Kidney tubule cell (primary cell): ENCODE measurements around the gene CKLF.
A peak's percentile ranks its signal among the peaks of the same experiment; 100 is the strongest.

Source experiments
- DNase-seq: peaks from one replicate; pipeline ENCODE4 v3.0.0-alpha.2; 2018; ENCODE audit warnings: low spot score

Gene CKLF

DNA sequence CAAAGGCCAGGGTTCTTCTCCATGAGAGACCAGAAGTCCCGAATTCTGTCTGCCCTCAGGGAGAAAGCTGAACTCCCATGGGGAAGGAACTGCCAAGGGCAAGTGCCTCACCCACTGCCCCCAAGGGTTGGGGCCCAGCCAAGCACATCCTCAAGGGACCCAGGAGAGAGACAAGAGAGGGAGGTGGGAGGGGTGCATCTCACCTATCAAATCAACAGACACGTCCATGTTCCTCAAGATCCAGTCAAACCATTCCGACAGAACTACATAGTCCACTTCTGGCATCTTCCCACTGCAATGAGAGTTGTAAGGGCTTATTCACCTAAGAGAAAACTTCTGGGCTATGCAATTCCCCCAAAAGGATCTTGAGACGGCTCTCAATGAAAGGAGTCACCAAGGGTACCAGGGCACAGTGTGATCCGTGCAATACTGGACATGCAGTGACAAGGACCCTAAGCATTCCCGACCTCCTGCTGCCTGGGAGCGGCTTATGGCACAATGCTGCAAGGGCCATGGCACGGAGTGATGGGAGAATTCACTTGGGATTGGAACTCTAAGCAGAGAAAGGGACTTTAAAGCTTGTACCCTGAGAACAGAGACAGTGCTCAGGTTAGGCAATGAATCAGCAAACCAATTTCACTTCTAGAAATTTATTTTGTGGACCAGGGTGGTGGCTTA is 34.7 kb upstream of the CKLF start:
- no peak for DNase-seq

DNA sequence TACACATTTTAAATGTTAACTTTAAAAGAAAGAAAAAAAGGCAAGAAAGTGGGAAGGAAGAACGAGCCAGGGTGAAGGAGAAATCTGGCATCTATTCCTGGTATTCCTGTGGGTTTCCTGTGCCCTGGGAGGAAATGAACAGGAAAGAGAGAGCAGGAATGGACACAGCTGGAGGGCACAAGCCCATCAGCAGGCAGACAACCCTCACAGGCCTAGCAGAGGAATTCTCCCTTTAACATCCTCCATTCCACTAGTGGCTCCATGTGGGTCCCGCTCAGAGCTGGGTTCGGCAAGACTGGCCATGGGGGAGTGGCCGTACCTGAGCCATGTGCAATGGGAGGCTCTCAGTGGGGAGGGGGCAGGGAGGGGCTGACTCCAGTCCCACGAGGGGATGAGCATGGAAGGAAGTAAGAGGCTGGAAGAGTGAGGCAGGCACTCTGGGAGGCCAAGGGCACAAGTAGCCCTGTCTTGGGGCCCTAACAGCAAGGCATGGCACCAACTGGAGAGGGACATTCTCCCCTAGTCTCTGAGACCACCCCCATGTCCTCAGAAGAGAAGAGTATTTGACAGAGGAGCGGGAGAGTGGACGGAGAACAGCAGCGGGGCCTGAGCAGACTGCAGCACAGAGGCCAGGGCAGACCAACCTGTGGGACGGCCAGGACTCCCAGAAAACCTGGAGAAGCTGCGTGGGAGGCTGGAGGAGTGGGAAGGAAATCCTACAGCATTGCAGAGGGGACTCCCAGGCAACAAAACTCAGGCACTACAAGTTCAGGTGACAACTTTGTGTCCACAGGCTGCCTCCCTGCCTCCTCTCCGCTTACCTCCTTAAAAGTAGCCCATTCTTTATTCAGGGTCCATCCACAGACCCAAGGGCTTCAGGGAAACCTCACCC is 32.6 kb upstream of the CKLF start:
- DNase-seq = no peak

DNA sequence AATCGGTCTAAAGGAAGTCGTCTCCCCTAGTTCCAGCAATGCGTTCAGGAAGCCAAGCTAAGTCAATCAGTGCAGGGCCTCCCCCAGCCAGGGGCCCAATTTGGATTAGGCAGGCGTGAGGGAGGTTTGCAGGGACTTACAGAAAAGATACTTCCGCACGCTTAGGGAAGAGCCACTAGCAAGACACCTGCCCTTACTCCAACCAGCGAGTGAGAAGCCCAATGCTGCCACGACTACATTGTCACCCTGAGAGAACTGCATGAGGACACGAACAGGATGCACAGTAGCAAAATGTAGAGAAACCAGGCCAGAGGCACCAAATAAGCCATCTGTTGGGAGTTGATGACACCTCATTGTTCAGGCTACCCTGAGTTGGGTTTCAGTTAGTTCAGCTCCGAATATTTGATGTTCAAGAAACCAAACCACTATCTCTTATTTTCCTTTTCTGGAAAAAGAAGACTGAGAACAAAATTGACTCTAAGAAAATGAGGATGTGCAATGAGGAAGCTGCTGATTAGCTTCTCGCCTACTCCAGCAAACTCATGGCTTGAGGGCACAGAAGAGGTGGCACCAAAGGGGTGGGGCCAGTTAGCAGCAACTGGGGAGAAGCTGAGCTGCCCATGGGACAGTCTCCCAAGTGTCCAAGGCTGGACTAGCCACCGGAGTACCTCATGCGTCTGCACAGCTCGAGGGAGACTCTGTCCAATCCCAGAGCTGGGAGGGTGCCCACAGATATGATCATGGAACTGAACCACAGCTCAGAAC is 31.8 kb upstream of the CKLF start:
- no peak for DNase-seq

DNA sequence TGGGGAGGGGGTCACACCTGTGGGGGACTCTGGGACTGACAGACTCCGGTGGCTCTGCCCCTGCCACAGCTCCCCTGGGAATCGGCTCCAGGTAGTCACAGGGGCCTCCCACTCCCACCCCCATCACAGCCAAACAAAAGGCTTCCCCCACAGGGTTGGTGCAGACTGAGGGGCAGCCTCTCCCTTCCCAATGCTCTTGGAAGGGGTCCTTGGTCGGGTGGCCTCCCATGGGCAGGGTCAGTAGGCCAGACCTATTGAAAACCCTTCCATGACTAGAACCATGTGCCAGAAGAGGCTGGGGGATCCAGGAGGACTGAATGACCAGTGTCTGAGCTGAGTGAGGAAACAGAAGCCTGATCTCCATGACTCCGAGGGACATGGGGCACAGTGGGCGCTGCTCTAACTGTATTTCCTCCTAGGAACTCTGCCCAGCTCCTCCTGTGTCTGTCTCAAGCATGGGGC is 31.1 kb upstream of the CKLF start:
- DNase-seq = no peak

DNA sequence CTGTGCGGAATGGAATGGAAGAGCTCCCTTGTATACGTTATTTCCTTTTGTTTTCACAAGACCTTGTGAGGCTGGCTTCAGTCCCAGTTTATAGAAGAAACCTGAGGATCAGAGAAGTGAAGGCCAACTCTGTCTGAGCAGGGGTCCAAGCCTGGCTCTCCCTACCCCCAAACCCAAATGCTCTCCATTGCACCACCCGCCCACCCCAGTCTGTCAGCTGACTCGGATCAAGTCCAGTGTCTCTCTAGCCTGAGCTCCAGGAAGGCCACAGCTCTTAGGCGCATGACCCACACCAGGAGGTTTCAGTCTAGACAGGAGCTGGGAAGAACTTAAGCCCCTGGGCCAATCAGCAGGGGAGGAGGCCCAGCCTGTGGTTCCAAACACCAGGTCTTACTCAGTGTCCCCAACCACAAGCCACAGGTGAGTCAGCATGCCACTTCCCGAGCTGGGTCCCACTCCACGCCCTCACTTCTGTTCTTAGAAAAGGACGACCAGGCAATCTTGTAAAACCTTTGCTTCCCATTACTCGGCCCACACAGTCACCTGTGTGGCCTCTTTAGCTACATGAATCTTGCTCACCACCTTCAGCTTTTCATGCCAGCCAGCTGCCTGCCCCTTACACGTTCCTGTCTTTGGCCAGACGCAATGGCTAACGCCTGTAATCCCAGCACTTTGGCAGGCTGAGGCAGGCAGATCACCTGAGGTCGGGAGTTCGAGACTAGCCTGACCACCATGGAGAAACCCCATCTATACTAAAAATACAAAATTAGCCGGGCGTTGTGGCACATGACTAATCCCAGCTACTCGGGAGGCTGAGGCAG is 30.2 kb upstream of the CKLF start:
- peak; percentile 100 for DNase-seq

DNA sequence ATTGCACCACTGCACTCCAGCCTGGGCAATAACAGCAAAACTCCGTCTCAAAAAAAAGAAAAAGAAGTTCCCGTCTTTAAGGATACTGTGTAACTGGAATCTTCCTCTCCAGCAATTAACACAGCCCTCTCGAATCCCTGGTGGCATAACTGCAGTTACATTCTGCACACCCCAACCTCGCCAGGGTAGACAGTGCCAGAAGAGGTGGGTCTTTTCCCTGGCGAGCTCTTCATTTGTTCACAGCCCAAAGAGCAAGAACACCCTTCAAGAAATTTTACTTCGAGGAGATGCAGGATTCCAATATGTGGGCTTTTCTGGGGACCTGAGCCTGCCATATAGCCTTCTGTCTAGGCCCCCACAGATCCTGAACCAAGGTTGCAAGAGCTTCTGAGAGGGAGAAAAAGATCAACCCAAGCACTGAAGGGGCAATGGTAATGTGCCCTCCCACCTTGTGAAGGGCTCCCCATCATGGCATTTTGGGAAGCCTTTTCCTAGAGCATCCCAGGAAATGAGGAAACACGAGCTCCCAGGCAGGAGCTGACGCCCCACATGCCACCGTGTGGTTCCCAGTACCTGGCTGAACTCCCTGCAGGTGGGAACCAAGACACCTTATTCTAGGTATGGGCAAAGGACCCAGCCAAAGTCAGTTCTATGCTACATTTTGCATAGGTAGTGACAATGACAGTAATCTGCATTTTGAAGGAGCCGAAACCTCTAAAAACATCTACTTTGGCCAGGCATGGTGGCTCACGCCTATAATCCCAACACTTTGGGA is 29.4 kb upstream of the CKLF start:
- no peak for DNase-seq

DNA sequence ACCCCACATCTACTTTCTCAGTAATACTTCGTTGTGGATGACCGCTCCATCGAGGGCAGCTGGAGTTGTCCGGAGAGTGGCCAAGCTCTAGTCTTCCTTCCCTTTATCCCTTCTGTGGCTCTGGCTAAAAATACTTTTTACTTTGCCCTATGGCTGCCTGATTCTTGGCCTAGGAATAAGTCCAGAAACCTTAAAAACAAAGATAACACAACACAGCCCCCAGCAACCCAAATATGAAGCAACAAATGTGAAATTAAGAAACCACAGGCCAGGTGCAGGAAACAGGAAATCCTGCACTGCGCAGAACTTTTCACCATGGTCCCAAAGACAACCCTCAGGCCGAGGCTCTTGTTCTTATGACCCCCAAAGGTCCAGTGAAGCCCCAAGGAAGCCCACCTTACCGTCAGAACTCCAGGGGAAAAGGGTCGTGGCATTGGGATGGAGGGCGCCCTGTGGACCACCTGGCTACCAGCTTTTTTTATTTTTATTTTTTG is 28.5 kb upstream of the CKLF start:
- DNase-seq = no peak

DNA sequence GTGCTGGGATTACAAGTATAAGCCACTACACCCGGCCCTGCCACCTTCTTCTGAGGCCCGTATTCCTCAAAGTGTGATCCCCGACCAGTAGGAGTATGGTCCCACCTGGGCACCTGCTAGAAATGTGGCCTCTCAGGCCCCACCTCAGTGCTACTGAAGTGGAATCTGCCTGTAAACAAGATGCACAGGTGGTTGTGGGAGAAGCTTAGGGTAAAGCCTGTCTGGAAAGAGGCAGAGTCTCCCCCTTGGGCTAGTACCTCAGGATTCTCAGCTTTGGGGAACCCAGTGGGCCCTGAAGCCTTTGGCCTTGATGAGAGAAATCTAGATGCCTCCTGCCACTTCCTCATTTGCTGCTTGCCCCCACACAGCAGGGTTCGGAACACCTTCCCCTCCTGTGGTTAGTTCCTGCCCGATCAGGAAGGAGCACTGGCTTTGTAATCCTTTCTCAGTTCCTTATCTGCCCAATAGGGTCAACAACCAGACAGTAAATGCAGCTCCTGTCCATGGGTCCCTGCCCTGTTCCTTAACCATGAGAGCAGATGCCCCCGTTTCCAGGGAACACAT is 27.7 kb upstream of the CKLF start:
- DNase-seq = no peak

DNA sequence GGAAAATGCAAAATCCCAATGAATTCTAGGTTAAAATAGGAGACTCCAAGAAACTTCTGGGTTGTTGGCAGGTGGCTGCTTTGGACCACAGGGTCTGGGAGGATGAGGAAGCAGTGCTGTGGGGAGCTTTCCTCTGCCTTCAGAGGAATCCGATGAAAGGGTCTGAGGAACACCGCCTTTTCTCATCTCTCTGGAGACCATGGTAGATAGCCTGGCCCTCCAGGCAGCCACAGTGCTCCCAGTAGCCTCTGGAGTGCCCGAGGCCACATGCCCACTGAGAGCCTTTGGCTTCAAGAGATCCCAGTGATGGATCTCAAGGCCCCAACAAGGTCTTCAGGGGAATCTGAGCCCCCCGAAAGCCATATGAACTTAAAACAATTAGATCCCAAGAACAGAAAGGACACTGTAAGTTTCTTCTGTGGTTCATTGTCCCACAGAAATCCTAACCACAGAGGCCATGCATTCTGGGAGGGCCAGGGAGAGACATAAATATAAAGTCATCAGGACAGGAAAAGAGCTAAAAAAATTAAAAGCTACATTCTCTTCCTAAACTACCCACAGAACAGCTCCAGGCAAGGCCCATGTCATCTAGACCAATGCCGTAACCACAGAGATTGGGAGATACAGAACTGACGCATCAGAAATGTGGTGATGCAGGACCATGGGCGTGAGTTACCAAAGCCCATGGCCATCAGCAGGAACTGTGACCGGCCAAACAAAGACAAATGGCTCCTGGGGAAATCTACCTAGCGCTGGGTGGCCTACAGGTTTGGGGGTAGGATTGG is 26.8 kb upstream of the CKLF start:
- DNase-seq = no peak

DNA sequence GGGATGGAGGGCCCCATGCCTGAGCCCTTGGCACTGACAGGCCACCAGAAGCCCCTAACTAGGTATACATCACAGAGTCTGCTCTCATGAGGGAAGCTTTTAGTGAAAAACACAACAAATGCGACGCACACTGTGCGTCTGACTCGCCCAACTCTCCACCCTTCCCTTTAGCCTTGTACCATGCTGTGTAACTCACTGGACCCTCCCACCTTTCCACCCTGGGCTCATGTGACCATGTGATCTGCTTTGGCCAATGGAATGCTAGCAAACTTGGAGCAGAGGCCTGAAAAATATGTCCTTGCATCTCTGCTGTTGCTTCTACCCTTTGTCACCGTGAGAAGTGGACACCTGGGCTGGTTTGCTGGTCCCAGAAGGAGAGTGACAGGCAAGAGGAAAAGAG is 24.1 kb upstream of the CKLF start:
- no peak for DNase-seq

DNA sequence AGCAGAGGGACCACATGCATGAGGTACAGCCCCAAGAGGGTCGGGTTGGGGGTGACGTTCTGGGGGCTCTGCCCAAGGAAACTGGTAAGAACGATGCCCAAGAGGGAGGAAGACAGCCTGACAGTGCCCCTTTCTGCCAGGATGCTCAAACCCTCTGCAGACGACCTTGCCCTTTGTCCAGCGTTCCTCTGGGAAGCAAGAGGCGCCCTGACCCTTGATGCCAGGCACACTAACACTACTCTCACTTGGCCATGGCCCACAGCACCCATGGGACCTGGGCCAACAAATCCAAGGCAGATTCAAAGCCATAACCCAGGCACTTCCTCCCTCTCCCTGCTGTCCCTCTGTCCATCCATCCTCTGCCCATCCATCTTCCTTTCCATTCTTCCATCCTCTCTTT is 22.9 kb upstream of the CKLF start:
- DNase-seq = no peak

DNA sequence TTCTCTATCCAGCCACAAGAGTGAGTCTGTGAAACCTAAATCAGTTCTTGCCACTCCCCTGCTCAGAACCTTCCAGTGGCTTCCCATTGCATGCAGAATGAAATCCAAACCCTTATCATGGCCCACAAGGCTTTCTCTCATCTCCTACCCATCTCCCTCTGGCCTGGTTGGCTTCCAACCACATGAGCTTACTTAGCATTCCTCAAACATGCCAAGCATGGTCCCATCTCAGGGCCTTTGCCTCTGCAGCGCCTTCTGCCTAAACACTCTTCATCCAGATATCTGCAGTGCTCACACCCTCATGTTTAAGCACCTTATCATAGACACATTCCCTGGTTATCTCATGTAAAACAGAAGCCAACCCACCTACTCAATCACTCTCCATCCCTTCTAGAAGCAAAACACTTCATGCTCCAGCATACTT is 18.0 kb upstream of the CKLF start:
- DNase-seq = no peak

DNA sequence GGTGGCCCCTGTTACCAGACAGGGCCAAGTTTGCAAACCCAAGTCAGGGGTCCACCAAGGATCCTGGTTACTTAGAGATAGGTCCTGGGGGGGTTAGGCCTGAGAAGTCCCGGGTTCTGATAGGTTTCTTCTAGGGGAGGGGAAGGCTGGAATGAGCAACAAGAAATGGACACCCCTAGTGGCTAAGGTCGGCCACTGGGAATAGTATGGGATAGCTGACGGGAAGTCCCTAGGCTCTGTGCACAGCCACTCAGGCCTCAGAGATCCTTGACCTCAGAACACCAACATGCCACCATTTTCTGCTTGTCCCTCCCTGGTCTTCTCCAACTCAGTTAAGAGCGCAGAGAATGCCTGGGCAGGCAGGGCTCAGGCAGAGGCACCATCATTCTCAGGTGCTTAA is 15.9 kb upstream of the CKLF start:
- DNase-seq = no peak

DNA sequence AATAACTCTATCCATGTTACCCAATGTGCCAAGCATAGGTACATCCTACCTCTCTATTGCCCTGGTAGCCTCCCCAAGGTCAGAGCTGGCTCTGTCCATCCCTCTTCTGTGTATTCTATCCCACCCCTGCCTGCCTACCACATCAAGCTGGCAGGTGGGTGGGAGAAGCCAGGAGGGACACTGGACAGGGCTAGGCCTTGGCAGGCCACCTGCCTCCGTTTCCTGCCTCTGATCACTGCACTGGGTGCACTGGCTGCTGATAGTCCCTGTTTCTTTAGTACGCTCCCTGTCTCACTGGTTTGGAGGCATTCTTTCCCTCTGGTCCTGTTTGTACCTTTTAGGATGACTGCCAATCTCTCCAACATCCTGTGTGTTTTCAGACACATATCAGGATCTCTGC is 15.1 kb upstream of the CKLF start:
- no peak for DNase-seq

DNA sequence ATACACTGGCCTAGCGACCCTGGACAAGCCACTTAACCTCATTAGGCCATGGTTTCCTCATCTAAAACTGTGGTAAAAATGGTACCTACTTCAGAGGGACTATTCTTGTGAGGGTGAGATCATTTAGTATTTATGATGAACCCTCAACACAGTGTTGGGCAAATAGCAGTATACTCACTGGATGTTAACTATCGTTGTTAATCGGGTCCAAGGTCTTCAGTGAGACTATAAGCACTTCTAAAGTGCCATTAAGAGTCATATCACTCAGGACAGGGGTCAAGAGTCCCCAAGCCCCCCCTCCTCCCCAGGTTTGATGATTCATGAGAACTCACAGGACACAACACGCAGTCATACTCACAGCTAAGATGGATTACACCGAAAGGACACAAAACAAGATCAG is 13.5 kb upstream of the CKLF start:
- DNase-seq = peak; percentile 43

DNA sequence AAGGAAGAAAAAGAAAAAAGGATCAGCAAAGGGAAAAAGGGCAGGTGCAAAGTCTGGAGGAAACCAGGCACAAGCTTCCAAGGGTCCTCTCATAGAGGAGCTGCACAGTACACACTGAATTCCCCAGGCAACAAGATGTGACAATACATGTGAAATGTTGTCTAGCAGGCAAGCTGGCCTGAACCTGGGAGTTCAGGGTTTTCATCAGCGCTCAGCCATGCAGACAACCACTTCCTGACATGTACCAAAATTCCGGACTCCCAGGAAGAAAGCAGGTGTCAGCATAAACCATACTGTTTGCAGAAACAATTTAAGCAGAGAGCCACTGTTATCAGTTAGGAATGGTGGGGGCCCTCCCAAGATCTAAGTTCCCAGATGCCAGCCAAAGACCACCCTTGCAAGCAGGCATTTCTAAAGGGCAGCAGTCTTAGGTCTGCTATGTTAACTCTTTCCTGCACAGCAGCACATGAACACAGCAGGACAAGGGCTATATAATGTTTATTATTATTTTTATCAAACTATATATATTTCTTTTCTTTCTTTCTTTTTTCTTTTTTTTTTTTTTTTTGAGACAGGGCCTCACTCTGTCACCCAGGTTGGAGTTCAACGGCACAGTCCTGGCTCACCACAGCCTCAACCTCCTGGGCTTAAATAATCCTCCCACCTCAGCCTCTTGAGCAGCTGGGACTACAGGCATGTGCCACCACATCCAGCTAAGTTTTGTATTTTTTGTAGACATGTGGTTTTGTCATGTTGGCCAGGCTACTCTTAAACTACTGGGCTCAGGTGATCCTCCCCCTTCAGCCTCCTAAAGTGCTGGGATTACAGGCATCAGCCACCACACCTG is 12.5 kb upstream of the CKLF start:
- DNase-seq = peak; percentile 96

DNA sequence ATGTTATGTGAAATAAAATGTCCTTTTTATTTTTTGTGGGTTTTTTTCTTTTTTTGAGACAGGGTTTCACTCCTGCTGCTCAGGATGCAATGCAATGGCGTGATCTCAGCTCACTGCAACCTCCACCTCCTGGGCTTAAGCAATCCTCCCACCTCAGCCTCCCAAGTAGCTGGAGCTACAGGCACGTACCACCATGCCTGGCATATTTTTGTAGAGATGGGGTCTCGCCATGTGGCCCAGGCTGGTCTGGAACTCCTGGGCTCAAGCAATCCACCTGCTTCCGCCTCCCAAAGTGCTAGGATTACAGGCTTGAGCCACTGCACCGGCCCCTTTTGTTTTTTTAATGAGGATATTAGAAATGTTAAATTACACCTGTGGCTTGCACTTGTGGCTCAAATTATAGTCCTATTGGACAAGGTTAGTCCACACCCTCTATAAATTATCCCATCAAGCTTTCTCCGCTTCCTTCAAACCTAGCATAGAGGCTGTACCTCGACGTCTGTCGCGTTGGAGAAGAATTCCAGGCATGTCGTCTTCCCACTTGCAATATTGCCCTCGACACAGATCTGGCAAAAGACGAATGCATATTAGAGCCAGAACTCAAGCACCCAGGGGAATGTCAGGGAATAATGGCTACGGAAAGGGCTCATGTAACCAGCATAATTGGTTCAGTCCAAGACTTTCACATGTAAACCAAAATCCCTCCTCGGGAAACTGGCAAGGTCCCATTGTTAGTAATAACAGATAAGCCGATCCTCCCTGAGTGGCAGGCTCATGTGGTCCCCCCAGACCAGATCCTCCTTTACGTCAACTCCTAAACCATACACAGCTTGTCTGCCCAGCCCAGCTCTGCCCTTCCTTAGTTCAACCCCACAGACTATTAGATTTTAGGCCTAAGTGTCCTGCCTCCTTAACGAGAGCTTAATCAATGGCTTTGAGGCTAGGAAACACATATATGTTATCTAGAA is 10.7 kb upstream of the CKLF start:
- DNase-seq = no peak

DNA sequence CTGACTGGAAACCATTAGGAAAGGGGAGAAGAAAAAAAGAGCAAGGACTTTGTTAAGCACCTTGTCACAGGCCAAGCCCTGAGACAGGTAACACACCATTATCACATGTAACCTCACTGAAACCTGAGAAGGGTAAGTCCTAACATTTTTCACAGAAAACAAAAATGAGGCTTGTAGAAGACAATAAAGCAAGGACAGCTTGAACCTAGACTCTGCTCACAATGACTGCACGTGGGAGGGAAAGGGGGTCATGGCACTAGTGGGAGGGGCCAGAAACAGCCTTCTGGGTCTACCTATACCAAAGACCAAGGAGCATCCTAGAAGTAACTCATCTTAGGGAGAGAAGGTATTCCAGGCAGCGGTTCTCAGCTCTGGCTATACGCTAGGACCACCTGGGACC is 10.0 kb upstream of the CKLF start:
- no peak for DNase-seq
